Stomach smooth muscle (tissue), 2 donors: Measurements from ENCODE around the gene ZEB1.
"Not testable (repeated sequence)": the region's sequence is repeated elsewhere in the genome, so short reads cannot be mapped to it uniquely, and the experiment has no call there.

Source experiments
- H3K27ac ChIP-seq: one replicate; pipeline ENCODE4 v1.7.0; 2013; ENCODE audit warnings: mild to moderate bottlenecking, low read length, inconsistent platforms
- H3K27me3 ChIP-seq, 2 donors: one replicate each; pipeline ENCODE4 v1.7.0; 2013; ENCODE audit warnings: low read length in 2 of 2; ENCODE audit not compliant: insufficient read depth in 2 of 2, control insufficient read depth in 1 of 2
- H3K36me3 ChIP-seq, 2 donors: one replicate each; pipeline ENCODE4 v1.7.0; 2013; ENCODE audit warnings: low read length in 2 of 2; ENCODE audit not compliant: control insufficient read depth in 2 of 2, insufficient read depth in 2 of 2
- H3K4me1 ChIP-seq: one replicate; pipeline ENCODE4 v1.7.0; 2013; ENCODE audit warnings: low read length; ENCODE audit not compliant: control insufficient read depth, insufficient read depth
- H3K4me3 ChIP-seq, 2 donors: one replicate each; pipeline ENCODE4 v1.7.0; 2013; ENCODE audit warnings: low read length in 2 of 2
- H3K9ac ChIP-seq, 2 donors: one replicate each; pipeline ENCODE4 v1.7.0; 2013; ENCODE audit warnings: low read length in 2 of 2, mild to moderate bottlenecking in 1 of 2
- H3K9me3 ChIP-seq, 2 donors: one replicate each; pipeline ENCODE4 v1.7.0; 2013; ENCODE audit warnings: low read length in 2 of 2; ENCODE audit not compliant: control insufficient read depth in 2 of 2
- donor health status: healthy.
- donor health status: Pancreatic carcinoma.

The ZEB1 gene

GRCh38 chr10:31396376-31396775 lies 77.4 kb downstream of the ZEB1 start:
- Histone ChIP-seq H3K27ac (no peak overlapping the region), H3K27me3 (no peaks in the 10 kb centered on the region), H3K4me3 (no peak overlapping the region), H3K9me3 (no peaks in the 10 kb centered on the region), H3K36me3 (no peaks in the 10 kb centered on the region), H3K4me1 (peaks cover 4% of the 10 kb centered on the region), H3K9ac (no peak overlapping the region)

DNA sequence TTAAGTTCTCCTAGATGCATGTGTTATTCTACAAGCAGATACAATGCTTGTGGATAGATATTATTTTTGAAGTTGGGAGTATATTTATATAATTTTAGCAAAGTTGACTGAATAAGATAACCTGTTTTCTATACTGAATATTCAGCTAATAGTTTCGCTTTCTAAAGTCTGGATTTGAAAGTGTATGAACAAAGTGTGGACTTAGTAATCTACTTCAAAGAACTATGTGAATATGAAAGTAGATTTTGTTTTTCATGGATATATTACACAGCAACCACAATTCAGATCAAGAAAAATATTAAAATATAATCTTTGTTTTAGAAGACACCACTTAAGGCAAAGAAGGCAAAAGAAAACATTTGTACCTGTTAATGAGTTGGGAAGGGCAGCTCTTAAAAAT lies 78.8 kb downstream of the ZEB1 start:
- Histone ChIP-seq H3K9me3 (no peaks in the 10 kb centered on the region), H3K36me3 (no peaks in the 10 kb centered on the region), H3K27ac (no peak overlapping the region), H3K4me3 (no peak overlapping the region), H3K27me3 (no peaks in the 10 kb centered on the region), H3K9ac (no peak overlapping the region), H3K4me1 (peaks cover 4% of the 10 kb centered on the region)

- Histone ChIP-seq H3K27ac (no peak overlapping the region), H3K9ac (no peak overlapping the region), H3K36me3 (no peaks in the 10 kb centered on the region), H3K4me3 (no peak overlapping the region), H3K27me3 (no peaks in the 10 kb centered on the region), H3K9me3 (no peaks in the 10 kb centered on the region), H3K4me1 (peaks cover 4% of the 10 kb centered on the region)
Measured at GRCh38 chr10:31399171-31399570, 80.2 kb downstream of the ZEB1 start.

DNA sequence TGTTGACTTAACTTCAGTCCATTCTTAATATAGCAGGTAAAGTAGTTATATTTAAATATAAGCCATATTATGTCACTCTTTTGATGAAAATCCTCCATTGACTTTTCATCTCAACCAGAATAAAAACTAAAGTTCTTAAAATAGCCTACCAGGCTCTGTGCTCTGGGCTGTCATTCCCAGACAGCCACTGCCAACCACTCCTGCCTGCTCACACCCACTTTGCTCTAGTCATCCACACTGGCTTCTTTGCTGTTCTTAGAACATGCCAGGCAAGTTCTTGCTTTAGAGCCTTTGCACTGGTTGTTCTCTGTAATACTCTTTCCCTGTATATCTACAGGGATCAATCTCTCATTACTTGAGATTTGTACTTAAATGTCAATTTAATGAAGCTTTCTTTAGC lies 80.6 kb downstream of the ZEB1 start:
- Histone ChIP-seq H3K4me1 (peaks cover 4% of the 10 kb centered on the region), H3K9me3 (no peaks in the 10 kb centered on the region), H3K9ac (no peak overlapping the region), H3K4me3 (no peak overlapping the region), H3K36me3 (no peaks in the 10 kb centered on the region), H3K27ac (no peak overlapping the region), H3K27me3 (no peaks in the 10 kb centered on the region)

DNA sequence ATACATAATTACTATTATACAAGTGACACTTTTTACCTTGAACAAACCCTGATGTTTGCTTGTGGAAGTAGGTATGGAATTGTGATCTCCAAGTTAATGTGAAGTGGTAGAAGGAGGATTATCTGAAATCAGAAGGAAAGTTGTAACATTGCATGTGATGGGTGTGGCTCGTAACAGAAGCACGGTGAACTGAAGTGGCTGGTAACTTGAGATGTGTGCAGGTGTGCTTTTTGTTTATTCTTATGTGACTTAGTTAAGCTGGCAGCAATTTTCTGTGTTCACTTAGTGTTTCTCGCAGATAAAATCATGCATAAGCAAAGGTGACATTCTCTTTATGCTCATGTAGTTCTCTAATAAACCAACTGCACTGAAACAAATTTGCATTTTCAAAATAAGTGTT lies 82.3 kb downstream of the ZEB1 start:
- H3K9me3 ChIP-seq, result no peaks in the 10 kb centered on the region
- H3K27me3 ChIP-seq, result no peaks in the 10 kb centered on the region
- no peak overlapping the region for H3K9ac ChIP-seq
- H3K36me3 ChIP-seq, result no peaks in the 10 kb centered on the region
- peaks cover 1% of the 10 kb centered on the region for H3K4me1 ChIP-seq
- H3K4me3 ChIP-seq, result no peak overlapping the region
- no peak overlapping the region for H3K27ac ChIP-seq

DNA sequence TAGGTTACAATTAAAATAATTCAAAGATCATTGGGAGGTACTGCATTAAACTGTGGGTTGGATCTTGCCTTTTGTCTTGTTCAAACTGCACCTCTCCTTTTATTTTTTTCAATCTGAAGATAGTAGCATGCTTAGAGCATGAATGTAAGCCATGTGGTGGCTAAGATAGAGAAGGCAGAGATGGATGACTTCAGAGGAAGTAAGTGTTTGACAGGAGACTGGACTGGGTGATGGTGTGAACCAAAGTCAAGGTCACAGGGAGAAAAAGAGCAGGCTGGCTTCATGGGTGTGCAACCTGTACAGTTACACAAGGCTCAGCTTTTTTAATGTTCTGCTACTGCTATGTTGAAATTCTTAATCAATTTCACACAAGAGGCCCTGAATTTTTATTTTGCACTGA lies 85.6 kb downstream of the ZEB1 start:
- Histone ChIP-seq H3K27ac (no peak overlapping the region), H3K27me3 (no peaks in the 10 kb centered on the region), H3K4me1 (no peaks in the 10 kb centered on the region), H3K4me3 (no peak overlapping the region), H3K36me3 (no peaks in the 10 kb centered on the region), H3K9me3 (no peaks in the 10 kb centered on the region), H3K9ac (no peak overlapping the region)

- not testable (repeated sequence) for H3K4me3 ChIP-seq, H3K9ac ChIP-seq, H3K36me3 ChIP-seq, H3K4me1 ChIP-seq, H3K27ac ChIP-seq, H3K27me3 ChIP-seq, H3K9me3 ChIP-seq
Measured at GRCh38 chr10:31405829-31406228, 86.8 kb downstream of the ZEB1 start.

DNA sequence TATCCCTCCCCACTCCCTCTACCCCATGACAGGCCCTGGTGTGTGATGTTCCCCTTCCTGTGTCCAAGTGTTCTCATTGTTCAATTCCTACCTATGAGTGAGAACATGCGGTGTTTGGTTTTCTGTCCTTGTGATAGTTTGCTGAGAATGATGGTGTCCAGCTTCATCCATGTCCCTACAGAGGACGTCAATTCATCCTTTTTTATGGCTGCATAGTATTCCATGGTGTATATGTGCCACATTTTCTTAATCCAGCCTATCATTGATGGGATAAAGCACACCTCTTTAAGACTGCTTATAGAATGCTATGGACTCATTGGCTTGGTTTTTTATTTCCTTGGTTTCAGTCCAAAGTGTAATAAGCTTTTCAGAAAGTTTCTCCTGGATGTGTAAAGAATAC lies 93.4 kb downstream of the ZEB1 start:
- not testable (repeated sequence) for H3K9me3 ChIP-seq, H3K36me3 ChIP-seq, H3K27ac ChIP-seq, H3K27me3 ChIP-seq, H3K4me1 ChIP-seq, H3K9ac ChIP-seq, H3K4me3 ChIP-seq

DNA sequence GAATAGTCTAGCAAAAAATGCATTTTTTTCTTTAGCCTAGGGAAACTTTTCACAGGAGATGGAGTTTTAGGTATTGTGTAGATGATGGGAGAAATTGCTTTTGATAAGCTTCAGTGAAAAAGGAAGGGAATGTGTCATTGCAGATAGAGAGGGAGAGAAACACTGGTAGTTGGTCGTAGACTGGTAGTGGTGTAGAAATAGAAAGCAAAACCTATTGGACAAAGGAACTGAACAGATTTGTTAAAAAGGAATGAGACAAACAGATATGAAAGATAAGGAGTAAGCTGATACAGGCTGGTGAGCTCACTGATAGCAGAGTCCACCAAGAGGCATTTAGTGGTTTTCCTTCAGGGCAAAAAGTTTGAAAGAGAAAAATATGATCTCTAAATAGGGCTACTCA lies 94.3 kb downstream of the ZEB1 start:
- Histone ChIP-seq H3K9ac (no peak overlapping the region), H3K27me3 (no peaks in the 10 kb centered on the region), H3K27ac (no peak overlapping the region), H3K4me1 (no peaks in the 10 kb centered on the region), H3K36me3 (no peaks in the 10 kb centered on the region), H3K9me3 (no peaks in the 10 kb centered on the region), H3K4me3 (no peak overlapping the region)

GRCh38 chr10:31418481-31418880 lies 99.5 kb downstream of the ZEB1 start:
- no peak overlapping the region for H3K9ac ChIP-seq
- H3K9me3 ChIP-seq, result no peaks in the 10 kb centered on the region
- H3K27ac ChIP-seq, result no peak overlapping the region
- no peaks in the 10 kb centered on the region for H3K36me3 ChIP-seq
- no peaks in the 10 kb centered on the region for H3K4me1 ChIP-seq
- H3K27me3 ChIP-seq, result no peaks in the 10 kb centered on the region
- no peak overlapping the region for H3K4me3 ChIP-seq

DNA sequence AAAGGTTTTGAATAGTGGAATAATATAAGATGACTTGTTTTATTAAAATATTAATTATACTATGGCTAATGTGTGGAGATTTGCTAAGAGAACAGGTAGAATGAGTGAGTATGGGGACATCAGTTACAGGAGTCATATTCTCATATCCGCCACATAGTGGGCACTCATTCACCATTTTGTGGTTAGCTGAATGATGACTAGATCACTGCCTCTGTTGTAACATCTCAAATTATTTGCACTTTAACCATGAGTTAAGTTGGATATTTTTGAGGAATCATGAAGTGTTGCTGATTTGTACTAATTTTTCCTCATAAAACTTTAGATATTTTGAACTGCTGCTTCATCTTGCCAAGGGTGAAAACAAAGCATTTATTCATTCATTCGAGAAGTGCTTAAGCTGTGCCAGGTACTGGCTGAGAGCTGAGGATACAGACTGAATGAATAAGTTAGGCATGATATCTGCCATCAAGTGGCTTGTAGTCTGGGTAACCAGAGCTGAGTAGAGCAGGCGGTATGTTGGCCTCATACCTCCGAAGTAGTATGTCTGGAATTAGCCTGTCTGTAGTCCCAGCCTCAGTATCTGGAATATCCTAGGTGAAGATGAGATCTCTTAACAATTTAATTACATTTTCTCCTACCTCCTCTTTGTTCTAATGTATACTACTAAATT lies 100.5 kb downstream of the ZEB1 start:
- Histone ChIP-seq H3K4me1 (no peaks in the 10 kb centered on the region), H3K36me3 (no peaks in the 10 kb centered on the region), H3K4me3 (no peak overlapping the region), H3K9me3 (no peaks in the 10 kb centered on the region), H3K27ac (no peak overlapping the region), H3K27me3 (no peaks in the 10 kb centered on the region), H3K9ac (no peak overlapping the region)
